HL-60 (cell line): ENCODE data around the gene PSMC6.

ENCODE experiments used
- DNase-seq, 2 experiments: peaks; one replicate each; pipeline ENCODE4 v3.0.0-alpha.2; 2010 to 2020; ENCODE audit warnings: low read depth in 1 of 2, low spot score in 1 of 2
- H3K27ac ChIP-seq: fragments of 250-450 bp; sonication (Bioruptor Pico); replicated peaks from 2 replicates; pipeline ENCODE4 v1.5.1; 2020; ENCODE audit warnings: mild to moderate bottlenecking, moderate library complexity
- H3K27me3 ChIP-seq: fragments of 250-450 bp; sonication (Bioruptor Pico); 2 replicates; pipeline ENCODE4 v1.5.1; 2021; ENCODE audit warnings: mild to moderate bottlenecking, moderate library complexity; ENCODE audit not compliant: insufficient read depth, poor library complexity, severe bottlenecking
- H3K4me3 ChIP-seq: replicated peaks from 2 replicates; pipeline ENCODE4 v1.5.1; 2011; ENCODE audit warnings: mild to moderate bottlenecking, control low read depth, low read length; ENCODE audit not compliant: insufficient read depth
- GABPA ChIP-seq: IDR thresholded peaks from 2 replicates; pipeline ENCODE4 v1.6.1; 2012; ENCODE audit warnings: low read depth
- POLR2AphosphoS5 ChIP-seq: IDR thresholded peaks from 2 replicates; pipeline ENCODE4 v1.6.1; 2012; ENCODE audit warnings: low read depth
- SPI1 ChIP-seq: IDR thresholded peaks from 2 replicates; pipeline ENCODE4 v1.6.1; 2012; ENCODE audit warnings: low read depth, mild to moderate bottlenecking, borderline replicate concordance
- long read RNA-seq: library from polyadenylated mRNA; unstranded; transcript quantifications from one replicate; pipeline ENCODE4 v2.0.0, GENCODE V29; 2020
- TF ChIP-seq, protein P1 (sequence below): IDR thresholded peaks from one replicate; pipeline ENCODE4 v1.5.1; 2011; ENCODE audit warnings: low read length, control low read depth, inconsistent platforms; ENCODE audit not compliant: insufficient read depth
- TF ChIP-seq, protein P2 (sequence below): IDR thresholded peaks from 2 replicates; pipeline ENCODE4 v1.6.1; 2012; ENCODE audit warnings: low read depth; ENCODE audit not compliant: insufficient replicate concordance

The PSMC6 gene
- long read RNA-seq, transcript PSMC6-201 (14 exons, 2,188 nt) = major isoform, 820 of 904 reads
- long read RNA-seq, transcript PSMC6-211 (4 exons, 573 nt) = minor isoform, 5 of 904 reads
- long read RNA-seq, partial matches to known transcripts = 9 of 904 reads
- long read RNA-seq, other reads (novel, unspliced or antisense) = 69 of 904 reads

DNA sequence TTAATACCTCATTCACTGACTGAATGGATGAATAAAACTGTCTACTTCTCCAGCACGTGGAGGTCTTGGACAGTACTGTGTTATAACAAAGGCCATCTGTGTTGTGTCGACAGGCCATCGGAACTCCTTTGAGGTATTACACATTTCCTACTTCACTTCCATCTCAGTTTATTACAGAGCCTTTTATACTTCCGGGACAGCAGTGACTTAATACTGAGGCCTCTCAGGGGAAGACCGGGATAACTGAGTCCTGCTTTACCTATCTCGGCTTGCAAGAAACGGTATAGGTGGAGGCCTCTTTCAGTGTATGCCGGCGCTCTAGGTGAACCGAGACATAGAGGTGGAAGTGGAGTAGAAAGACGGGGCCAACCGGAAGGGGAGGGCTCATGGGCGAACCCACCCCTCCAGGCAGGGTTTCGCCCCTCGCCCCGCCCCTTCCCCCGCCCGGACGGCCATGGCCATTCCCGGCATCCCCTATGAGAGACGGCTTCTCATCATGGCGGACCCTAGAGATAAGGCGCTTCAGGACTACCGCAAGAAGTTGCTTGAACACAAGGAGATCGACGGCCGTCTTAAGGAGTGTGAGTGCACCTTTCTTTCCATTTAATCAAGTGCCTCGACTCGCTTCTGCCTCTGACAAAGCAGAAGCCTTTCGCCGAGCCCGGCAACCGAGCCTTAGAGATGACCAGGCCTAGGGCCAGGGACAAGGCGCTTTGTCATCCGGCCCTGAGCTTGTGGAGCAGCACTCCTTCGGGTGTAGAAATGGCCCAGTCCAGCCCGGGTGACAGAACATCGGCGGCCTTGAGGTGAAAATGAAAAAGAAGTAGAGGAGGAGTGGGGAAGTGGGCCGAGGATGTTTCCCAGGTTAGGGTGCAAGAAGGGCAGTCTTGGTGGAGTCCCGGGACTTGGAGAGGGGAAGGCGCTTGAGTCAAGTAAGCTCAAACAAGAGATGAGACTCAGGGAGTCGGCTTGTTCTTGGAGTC, at the start of gene PSMC6:
PSMC6 (plus strand) TSS at position 477 of the 983 bp plus-strand sequence; CDS start at position 497, 20 bp downstream.
- Histone ChIP-seq H3K27ac (peak within 1 kb of the TSS; percentile 77), H3K4me3 (peak within 1 kb of the TSS; percentile 77), H3K27me3 (no peaks in the 10 kb centered on the region)
- DNase-seq = peak; percentile 78 to 93
- TF ChIP-seq, protein P1, sequence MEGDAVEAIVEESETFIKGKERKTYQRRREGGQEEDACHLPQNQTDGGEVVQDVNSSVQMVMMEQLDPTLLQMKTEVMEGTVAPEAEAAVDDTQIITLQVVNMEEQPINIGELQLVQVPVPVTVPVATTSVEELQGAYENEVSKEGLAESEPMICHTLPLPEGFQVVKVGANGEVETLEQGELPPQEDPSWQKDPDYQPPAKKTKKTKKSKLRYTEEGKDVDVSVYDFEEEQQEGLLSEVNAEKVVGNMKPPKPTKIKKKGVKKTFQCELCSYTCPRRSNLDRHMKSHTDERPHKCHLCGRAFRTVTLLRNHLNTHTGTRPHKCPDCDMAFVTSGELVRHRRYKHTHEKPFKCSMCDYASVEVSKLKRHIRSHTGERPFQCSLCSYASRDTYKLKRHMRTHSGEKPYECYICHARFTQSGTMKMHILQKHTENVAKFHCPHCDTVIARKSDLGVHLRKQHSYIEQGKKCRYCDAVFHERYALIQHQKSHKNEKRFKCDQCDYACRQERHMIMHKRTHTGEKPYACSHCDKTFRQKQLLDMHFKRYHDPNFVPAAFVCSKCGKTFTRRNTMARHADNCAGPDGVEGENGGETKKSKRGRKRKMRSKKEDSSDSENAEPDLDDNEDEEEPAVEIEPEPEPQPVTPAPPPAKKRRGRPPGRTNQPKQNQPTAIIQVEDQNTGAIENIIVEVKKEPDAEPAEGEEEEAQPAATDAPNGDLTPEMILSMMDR = no peak
- TF ChIP-seq, protein P2, sequence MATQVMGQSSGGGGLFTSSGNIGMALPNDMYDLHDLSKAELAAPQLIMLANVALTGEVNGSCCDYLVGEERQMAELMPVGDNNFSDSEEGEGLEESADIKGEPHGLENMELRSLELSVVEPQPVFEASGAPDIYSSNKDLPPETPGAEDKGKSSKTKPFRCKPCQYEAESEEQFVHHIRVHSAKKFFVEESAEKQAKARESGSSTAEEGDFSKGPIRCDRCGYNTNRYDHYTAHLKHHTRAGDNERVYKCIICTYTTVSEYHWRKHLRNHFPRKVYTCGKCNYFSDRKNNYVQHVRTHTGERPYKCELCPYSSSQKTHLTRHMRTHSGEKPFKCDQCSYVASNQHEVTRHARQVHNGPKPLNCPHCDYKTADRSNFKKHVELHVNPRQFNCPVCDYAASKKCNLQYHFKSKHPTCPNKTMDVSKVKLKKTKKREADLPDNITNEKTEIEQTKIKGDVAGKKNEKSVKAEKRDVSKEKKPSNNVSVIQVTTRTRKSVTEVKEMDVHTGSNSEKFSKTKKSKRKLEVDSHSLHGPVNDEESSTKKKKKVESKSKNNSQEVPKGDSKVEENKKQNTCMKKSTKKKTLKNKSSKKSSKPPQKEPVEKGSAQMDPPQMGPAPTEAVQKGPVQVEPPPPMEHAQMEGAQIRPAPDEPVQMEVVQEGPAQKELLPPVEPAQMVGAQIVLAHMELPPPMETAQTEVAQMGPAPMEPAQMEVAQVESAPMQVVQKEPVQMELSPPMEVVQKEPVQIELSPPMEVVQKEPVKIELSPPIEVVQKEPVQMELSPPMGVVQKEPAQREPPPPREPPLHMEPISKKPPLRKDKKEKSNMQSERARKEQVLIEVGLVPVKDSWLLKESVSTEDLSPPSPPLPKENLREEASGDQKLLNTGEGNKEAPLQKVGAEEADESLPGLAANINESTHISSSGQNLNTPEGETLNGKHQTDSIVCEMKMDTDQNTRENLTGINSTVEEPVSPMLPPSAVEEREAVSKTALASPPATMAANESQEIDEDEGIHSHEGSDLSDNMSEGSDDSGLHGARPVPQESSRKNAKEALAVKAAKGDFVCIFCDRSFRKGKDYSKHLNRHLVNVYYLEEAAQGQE = peak; percentile 58
- TF ChIP-seq GABPA = peak; percentile 44; the same call in 1 of the 2 replicates
- peak; percentile 39; the same call in 1 of the 2 replicates for TF ChIP-seq SPI1
- TF ChIP-seq POLR2AphosphoS5 = peak; percentile 81

DNA sequence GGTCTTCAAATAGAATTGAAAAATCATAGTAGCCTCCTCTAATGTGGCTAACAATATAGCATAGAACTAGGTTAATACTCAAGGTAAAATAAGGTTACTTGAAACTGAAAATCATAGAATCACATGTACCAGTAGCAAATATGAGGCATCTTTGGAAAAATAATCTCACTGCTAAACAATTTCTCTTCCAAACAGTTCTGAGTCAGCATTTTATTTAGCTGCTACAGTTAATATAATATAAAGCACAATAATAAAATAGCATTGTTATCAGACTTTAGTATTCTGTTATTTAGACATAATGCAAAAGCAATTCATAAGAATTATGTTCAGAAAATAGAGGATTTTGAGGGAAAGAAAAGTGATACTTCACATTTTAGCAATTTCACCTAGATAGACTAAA, 46.7 kb upstream of the PSMC6 start:
- TF ChIP-seq, protein P1 = no peak
- no peak for TF ChIP-seq GABPA
- TF ChIP-seq, protein P2 = no peak
- TF ChIP-seq SPI1 = no peak
- TF ChIP-seq POLR2AphosphoS5 = no peak
- no peak overlapping the region for H3K4me3 ChIP-seq
- no peaks in the 10 kb centered on the region for H3K27me3 ChIP-seq
- DNase-seq = no peak
- H3K27ac ChIP-seq = no peak overlapping the region

DNA sequence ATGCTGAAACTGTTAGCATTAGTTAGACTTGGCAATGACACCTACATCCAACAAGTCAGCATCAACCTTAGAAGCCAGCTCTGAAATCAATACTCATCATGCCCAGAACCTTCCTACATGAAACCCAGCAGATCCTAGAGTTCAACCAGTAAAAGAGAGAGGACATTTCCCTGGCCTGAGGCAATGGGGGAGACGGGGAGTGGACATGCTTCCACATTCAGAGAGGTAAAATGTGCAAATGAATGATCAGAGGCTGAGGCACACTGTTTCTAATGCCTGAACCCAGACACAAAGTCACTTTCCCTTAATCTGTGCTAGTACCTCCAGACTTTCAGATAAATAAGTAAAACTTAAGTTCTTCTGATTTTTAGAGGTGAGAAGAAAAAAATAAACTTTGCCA, 46.2 kb upstream of the PSMC6 start:
- Histone ChIP-seq H3K27ac (no peak overlapping the region), H3K27me3 (no peaks in the 10 kb centered on the region), H3K4me3 (no peak overlapping the region)
- TF ChIP-seq, protein P1 = no peak
- TF ChIP-seq POLR2AphosphoS5 (no peak), GABPA (no peak), SPI1 (no peak)
- TF ChIP-seq, protein P2 = no peak
- no peak for DNase-seq
